Neural progenitor cell (in vitro differentiated cells): ENCODE results near the gene CBFA2T3. TPM values are rescaled to one million over a fixed set of nuclear protein-coding genes. Genes with fewer than 3 reads are reported as not detected.

Experiments used
- DNase-seq: peaks from one replicate; pipeline ENCODE4 v3.0.0-alpha.2; 2016; ENCODE audit warnings: low spot score
- H2AFZ ChIP-seq: fragments of 200-600 bp; sonication (generic); replicated peaks from 2 replicates; pipeline ENCODE4 v1.6.1; 2016; ENCODE audit warnings: antibody characterized with exemption
- H3F3A ChIP-seq: fragments of 200-600 bp; sonication (generic); 2 replicates; pipeline ENCODE4 v1.6.1; 2016; ENCODE audit warnings: antibody characterized with exemption, low read depth
- H3K27ac ChIP-seq: fragments of 200-600 bp; sonication (generic); 2 replicates; pipeline ENCODE4 v1.5.1; 2016; ENCODE audit warnings: mild to moderate bottlenecking
- H3K27me3 ChIP-seq: fragments of 200-600 bp; sonication (generic); 2 replicates; pipeline ENCODE4 v1.6.1; 2016; ENCODE audit warnings: mild to moderate bottlenecking, moderate library complexity
- H3K36me3 ChIP-seq: fragments of 200-600 bp; sonication (generic); 2 replicates; pipeline ENCODE4 v1.5.1; 2016
- H3K4me1 ChIP-seq: fragments of 200-600 bp; sonication (generic); 2 replicates; pipeline ENCODE4 v1.6.1; 2016; ENCODE audit warnings: mixed run types
- H3K4me2 ChIP-seq: fragments of 200-600 bp; sonication (generic); 2 replicates; pipeline ENCODE4 v1.6.1; 2016
- H3K4me3 ChIP-seq: fragments of 200-600 bp; sonication (generic); 2 replicates; pipeline ENCODE4 v1.5.1; 2016
- H3K79me2 ChIP-seq: fragments of 200-600 bp; sonication (generic); 2 replicates; pipeline ENCODE4 v1.6.1; 2016; ENCODE audit warnings: low read depth
- H3K9ac ChIP-seq: fragments of 200-600 bp; sonication (generic); 2 replicates; pipeline ENCODE4 v1.6.1; 2016
- H3K9me3 ChIP-seq: fragments of 200-600 bp; sonication (generic); 2 replicates; pipeline ENCODE4 v1.5.1; 2016; ENCODE audit warnings: low read depth
- H4K20me1 ChIP-seq: fragments of 200-600 bp; sonication (generic); 2 replicates; pipeline ENCODE4 v1.6.1; 2016; ENCODE audit warnings: low read depth
- H3K27ac Mint-ChIP-seq: 3 replicates; pipeline ENCODE4 v1.8.0; 2021; ENCODE audit warnings: mixed read lengths
- H3K27me3 Mint-ChIP-seq: 2 replicates; pipeline ENCODE4 v1.8.0; 2022; ENCODE audit warnings: low read depth, mild to moderate bottlenecking, inconsistent platforms, moderate library complexity, mixed read lengths; ENCODE audit not compliant: insufficient read depth
- H3K36me3 Mint-ChIP-seq: 3 replicates; pipeline ENCODE4 v1.8.0; 2021; ENCODE audit warnings: mixed read lengths
- H3K4me1 Mint-ChIP-seq: 3 replicates; pipeline ENCODE4 v1.8.0; 2021; ENCODE audit warnings: mixed read lengths
- H3K4me3 Mint-ChIP-seq: 3 replicates; pipeline ENCODE4 v1.8.0; 2021; ENCODE audit warnings: mild to moderate bottlenecking, moderate library complexity, mixed read lengths
- H3K9me3 Mint-ChIP-seq: 3 replicates; pipeline ENCODE4 v1.8.0; 2020; ENCODE audit warnings: mixed read lengths
- CTCF ChIP-seq: fragments of 200-600 bp; sonication (generic); IDR thresholded peaks from 2 replicates; pipeline ENCODE4 v1.5.1; 2017; ENCODE audit warnings: antibody characterized with exemption, mild to moderate bottlenecking
- EZH2 ChIP-seq: fragments of 200-600 bp; sonication (generic); IDR thresholded peaks from 2 replicates; pipeline ENCODE4 v1.6.1; 2017; ENCODE audit warnings: antibody characterized with exemption, mild to moderate bottlenecking, moderate library complexity
- EZH2phosphoT487 ChIP-seq: fragments of 200-600 bp; sonication (generic); IDR thresholded peaks from 2 replicates; pipeline ENCODE4 v1.6.1; 2017; ENCODE audit warnings: antibody characterized with exemption
- total RNA-seq: library from RNA; depleted of rRNA; stranded (reverse); fragments of >200 nt; gene quantifications from 2 replicates; pipeline ENCODE4 v1.2.3, GENCODE V29; 2015; ENCODE audit warnings: low replicate concordance

CBFA2T3 gene
- total RNA-seq, 1 donor from 2014 or later, result 0.22 TPM

- Mint-ChIP-seq H3K27me3 (peaks cover 2% of the 10 kb centered on the region), H3K4me1 (peaks cover 24% of the 10 kb centered on the region), H3K4me3 (peak within 1 kb of the TSS; percentile 98), H3K9me3 (no peaks in the 10 kb centered on the region), H3K27ac (peak within 1 kb of the TSS; percentile 29), H3K36me3 (peaks cover 5% of the 10 kb centered on the region)
- Histone ChIP-seq H3K4me1 (peaks cover 4% of the 10 kb centered on the region), H4K20me1 (peaks cover 14% of the 10 kb centered on the region), H3K4me2 (peak within 1 kb of the TSS; percentile 97), H3F3A (peaks cover 4% of the 10 kb centered on the region), H2AFZ (peak within 1 kb of the TSS; percentile 86), H3K27ac (no peak within 1 kb of the TSS), H3K4me3 (peak within 1 kb of the TSS; percentile 93), H3K27me3 (no peaks in the 10 kb centered on the region), H3K9me3 (no peaks in the 10 kb centered on the region), H3K36me3 (no peaks in the 10 kb centered on the region), H3K9ac (peak within 1 kb of the TSS; percentile 83), H3K79me2 (peaks cover 14% of the 10 kb centered on the region)
- peak; percentile 100 for DNase-seq
- TF ChIP-seq CTCF, result no peak
- TF ChIP-seq EZH2, result no peak
- no peak for TF ChIP-seq EZH2phosphoT487
These were observed 119.9 kb downstream of the CBFA2T3 start, which contains the start of the genes GALNS and TRAPPC2L for GRCh38 chr16:88856828-88857727. GALNS (minus strand) TSS chr16:88856947; CDS start chr16:88856877, 70 bp downstream. TRAPPC2L (plus strand) TSS chr16:88857127; CDS start chr16:88857151, 24 bp downstream.

- Mint-ChIP-seq H3K9me3 (no peaks in the 10 kb centered on the region), H3K27me3 (peaks cover 2% of the 10 kb centered on the region), H3K36me3 (peaks cover 5% of the 10 kb centered on the region), H3K27ac (no peak overlapping the region), H3K4me3 (peak overlapping the region; percentile 98), H3K4me1 (peaks cover 24% of the 10 kb centered on the region)
- Histone ChIP-seq H3K9ac (no peak overlapping the region), H3K4me2 (peak overlapping the region; percentile 97), H3K4me3 (peak overlapping the region; percentile 93), H2AFZ (no peak overlapping the region), H3K27me3 (no peaks in the 10 kb centered on the region), H3K4me1 (peaks cover 4% of the 10 kb centered on the region), H3K27ac (no peak overlapping the region), H3F3A (peaks cover 4% of the 10 kb centered on the region), H4K20me1 (peaks cover 14% of the 10 kb centered on the region), H3K9me3 (no peaks in the 10 kb centered on the region), H3K36me3 (no peaks in the 10 kb centered on the region), H3K79me2 (peaks cover 14% of the 10 kb centered on the region)
- TF ChIP-seq EZH2 (no peak), CTCF (no peak)
- DNase-seq, result peak; percentile 60
These were observed 120.7 kb downstream of the CBFA2T3 start for GRCh38 chr16:88856122-88856827.

- TF ChIP-seq CTCF (no peak), EZH2 (no peak), EZH2phosphoT487 (no peak)
- H3K9ac ChIP-seq, result no peak overlapping the region
These were observed 121.3 kb downstream of the CBFA2T3 start for GRCh38 chr16:88855736-88856121.

More at GRCh38 chr16:88855736-88856121, 121.3 kb downstream of the CBFA2T3 start:
- Histone ChIP-seq H2AFZ (no peak overlapping the region), H3K4me3 (peak overlapping the region; percentile 93), H3K79me2 (peaks cover 14% of the 10 kb centered on the region), H4K20me1 (peaks cover 14% of the 10 kb centered on the region), H3K27ac (no peak overlapping the region), H3K27me3 (no peaks in the 10 kb centered on the region), H3K9me3 (no peaks in the 10 kb centered on the region), H3K36me3 (no peaks in the 10 kb centered on the region), H3K4me2 (peak overlapping the region; percentile 97), H3F3A (peaks cover 4% of the 10 kb centered on the region), H3K4me1 (peaks cover 4% of the 10 kb centered on the region)
- H3K36me3 Mint-ChIP-seq, result peaks cover 5% of the 10 kb centered on the region
- peaks cover 24% of the 10 kb centered on the region for H3K4me1 Mint-ChIP-seq
- H3K4me3 Mint-ChIP-seq, result peak overlapping the region; percentile 85
- H3K27ac Mint-ChIP-seq, result peak overlapping the region; percentile 42
- H3K27me3 Mint-ChIP-seq, result peaks cover 2% of the 10 kb centered on the region
- DNase-seq, result no peak
- H3K9me3 Mint-ChIP-seq, result no peaks in the 10 kb centered on the region
